Measurements from ENCODE around the gene RHBDD3.

- no peak for TF ChIP-seq POLR2A (IDR thresholded peaks at IDR 0.05)
- no peak for TF ChIP-seq EP300 (IDR thresholded peaks at IDR 0.05)
- no peak for TF ChIP-seq CTCF (IDR thresholded peaks at IDR 0.05)
Measured at GRCh38 chr22:29316141-29316828, 48.5 kb upstream of the RHBDD3 start.
